Measurements from ENCODE around the gene NTM.

The NTM gene

DNA sequence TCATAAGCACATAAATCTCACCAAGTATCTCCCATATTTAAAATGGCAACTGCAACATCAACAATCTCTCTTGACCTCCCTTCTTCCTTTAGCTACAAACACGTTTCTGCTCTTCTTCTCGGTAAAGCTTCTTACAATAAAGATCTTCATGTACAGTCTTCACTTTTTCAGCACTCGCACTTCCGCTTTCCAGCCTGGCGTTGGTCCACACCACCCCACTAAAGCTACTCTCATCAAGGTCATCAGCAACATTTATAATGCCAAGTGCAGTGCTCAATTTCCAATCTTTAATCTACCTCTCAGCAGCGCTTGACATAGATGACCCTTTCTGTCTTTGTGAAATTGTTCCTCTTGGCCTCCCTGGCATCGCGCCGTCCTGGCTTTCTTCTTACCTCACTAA lies 33.6 kb downstream of the NTM start:
- no peak overlapping the region for H3K4me3 ChIP-seq (ENCODE audit: low read depth, low read length)
- no peak for DNase-seq (ENCODE audit: low read depth)
- TF ChIP-seq, protein P1, sequence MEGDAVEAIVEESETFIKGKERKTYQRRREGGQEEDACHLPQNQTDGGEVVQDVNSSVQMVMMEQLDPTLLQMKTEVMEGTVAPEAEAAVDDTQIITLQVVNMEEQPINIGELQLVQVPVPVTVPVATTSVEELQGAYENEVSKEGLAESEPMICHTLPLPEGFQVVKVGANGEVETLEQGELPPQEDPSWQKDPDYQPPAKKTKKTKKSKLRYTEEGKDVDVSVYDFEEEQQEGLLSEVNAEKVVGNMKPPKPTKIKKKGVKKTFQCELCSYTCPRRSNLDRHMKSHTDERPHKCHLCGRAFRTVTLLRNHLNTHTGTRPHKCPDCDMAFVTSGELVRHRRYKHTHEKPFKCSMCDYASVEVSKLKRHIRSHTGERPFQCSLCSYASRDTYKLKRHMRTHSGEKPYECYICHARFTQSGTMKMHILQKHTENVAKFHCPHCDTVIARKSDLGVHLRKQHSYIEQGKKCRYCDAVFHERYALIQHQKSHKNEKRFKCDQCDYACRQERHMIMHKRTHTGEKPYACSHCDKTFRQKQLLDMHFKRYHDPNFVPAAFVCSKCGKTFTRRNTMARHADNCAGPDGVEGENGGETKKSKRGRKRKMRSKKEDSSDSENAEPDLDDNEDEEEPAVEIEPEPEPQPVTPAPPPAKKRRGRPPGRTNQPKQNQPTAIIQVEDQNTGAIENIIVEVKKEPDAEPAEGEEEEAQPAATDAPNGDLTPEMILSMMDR (IDR thresholded peaks at IDR 0.05; ENCODE audit: insufficient read depth, low read depth, low read length, missing control alignments) = no peak

DNA sequence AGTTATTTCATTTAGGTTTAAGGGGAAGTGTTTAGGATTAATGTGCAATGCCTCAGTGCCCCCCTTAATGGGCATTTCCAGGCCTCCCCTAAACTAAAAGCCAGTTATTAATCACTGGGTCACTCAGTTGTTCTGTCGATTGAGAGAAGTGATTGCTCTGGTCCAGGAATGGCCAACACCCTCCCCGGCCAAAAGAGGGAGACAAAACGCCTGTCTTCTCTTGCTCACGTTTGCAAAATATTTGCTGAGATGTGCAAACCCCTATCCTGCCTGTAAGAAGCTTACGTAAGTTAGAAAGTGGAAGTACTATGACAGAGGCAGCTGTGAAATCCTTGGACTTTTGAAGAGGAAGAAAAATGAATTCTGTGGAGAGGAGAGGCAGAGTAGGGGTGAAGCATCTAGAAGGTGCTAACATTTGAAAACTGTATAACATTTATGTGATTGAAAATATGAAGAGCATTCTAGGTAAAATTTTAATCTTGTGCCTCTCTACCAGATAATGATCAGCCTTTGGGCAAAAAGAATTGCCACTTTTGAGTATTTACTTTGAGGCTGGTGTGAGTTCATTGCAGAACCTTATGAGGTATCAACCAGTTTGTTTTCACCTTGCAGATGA lies 37.7 kb downstream of the NTM start:
- no peak overlapping the region for H3K4me3 ChIP-seq (ENCODE audit: low read depth, low read length)
- DNase-seq (ENCODE audit: low read depth) = peak; percentile 41
- TF ChIP-seq, protein P1 (IDR thresholded peaks at IDR 0.05; ENCODE audit: insufficient read depth, low read depth, low read length, missing control alignments) = peak; percentile 54

DNA sequence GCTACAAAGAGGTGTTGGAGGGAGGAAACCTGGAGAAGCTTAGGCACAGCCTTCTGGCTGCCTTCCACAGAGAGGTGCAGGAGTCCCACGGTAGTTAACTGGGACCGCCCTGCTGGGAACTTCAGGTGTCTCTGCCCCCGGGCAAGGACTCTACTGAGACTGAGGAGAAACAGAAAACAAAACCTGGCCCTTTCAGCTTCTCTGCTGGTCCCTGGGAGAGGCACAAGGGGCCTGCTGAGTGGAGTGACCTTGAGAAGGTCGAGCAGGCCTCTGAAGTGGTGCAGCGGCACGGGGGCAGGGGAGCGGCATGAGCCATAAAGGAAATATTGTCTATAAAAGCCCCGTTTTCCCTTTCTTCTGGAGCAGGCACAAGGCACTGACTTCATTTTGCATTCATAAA lies 38.9 kb downstream of the NTM start:
- no peak overlapping the region for H3K4me3 ChIP-seq (ENCODE audit: low read depth, low read length)
- TF ChIP-seq, protein P1 (IDR thresholded peaks at IDR 0.05; ENCODE audit: insufficient read depth, low read depth, low read length, missing control alignments) = no peak
- DNase-seq (ENCODE audit: low read depth) = no peak

DNA sequence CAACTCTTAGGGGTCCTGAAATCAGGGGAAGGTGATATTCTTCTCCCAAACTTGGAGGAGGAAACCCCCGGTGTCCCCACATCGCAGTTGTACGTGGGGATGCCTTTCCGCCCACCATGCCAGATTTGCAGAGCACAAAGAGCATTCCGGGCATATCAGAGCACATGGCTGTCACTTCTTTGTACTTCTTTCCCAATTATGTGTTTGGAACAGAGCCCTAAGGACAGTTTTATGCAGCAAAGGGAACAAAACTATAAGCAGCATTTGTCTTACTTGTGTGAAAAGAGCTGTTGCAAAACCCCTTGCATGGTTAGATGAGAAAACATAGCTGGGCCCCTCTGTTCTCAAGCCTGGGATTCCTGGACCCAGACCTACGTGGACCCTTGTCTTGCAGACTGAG lies 41.2 kb downstream of the NTM start:
- H3K4me3 ChIP-seq (ENCODE audit: low read depth, low read length) = no peak overlapping the region
- TF ChIP-seq, protein P1 (IDR thresholded peaks at IDR 0.05; ENCODE audit: insufficient read depth, low read depth, low read length, missing control alignments) = no peak
- no peak for DNase-seq (ENCODE audit: low read depth)

DNA sequence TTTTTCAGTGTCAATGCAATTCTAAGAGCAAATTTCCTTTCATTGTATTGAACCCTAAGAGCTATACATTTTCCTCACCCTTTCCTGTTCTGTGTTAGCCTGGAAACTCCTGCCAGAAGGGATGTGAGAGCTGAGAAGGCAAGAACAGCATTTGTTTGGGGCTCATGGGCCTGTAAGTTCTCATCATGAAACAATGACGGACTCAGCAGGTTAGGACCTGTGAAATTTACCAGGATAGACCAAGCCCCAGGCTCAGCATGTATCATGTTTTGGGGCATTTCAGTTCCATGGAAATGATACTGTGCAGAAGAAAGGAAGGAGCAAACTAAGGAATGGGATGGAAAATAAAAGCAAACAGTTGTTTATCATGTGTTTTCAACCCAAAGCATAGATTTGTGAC lies 41.6 kb downstream of the NTM start:
- no peak for DNase-seq (ENCODE audit: low read depth)
- H3K4me3 ChIP-seq (ENCODE audit: low read depth, low read length) = no peak overlapping the region
- TF ChIP-seq, protein P1 (IDR thresholded peaks at IDR 0.05; ENCODE audit: insufficient read depth, low read depth, low read length, missing control alignments) = no peak

DNA sequence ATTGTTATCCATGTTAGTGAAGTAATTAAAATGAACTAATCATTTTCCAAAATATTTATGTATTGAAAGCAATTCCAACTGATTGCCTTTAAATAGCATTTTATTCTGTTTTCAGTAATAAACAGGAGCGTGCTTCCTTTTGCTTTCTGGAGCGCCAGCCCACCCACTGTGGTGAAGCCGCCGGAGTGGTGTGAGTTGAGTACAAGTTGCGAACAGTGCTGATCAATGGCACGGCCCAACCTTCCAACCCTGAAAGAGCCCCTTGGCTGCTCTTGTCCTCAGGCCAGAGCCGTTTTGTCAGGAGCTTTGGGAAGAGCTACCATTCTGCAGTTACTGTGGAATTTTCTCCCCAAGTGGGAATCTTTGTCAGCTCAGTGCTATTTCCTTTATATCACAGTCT lies 42.8 kb downstream of the NTM start:
- no peak for DNase-seq (ENCODE audit: low read depth)
- no peak overlapping the region for H3K4me3 ChIP-seq (ENCODE audit: low read depth, low read length)
- TF ChIP-seq, protein P1 (IDR thresholded peaks at IDR 0.05; ENCODE audit: insufficient read depth, low read depth, low read length, missing control alignments) = no peak

DNA sequence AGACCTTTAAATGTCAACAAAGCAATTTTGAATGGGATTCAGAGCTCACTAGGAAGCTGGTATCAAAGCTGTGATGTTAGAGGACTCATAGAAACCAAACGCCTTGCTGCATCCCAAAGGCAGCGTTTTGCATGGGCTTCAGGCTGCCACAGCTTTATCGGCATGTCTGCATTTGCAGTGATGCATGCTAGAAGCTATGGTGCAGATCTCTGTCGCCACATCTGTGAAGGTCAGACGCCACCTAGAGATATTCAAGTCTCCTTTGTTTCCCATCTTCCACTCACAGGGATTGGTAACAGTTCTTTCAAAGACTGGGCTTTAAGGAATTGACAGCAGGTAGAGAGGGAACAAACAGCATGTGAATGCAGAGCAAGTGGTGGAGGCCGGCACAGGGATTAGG lies 47.8 kb downstream of the NTM start:
- H3K4me3 ChIP-seq (ENCODE audit: low read depth, low read length) = no peak overlapping the region
- DNase-seq (ENCODE audit: low read depth) = no peak
- TF ChIP-seq, protein P1 (IDR thresholded peaks at IDR 0.05; ENCODE audit: insufficient read depth, low read depth, low read length, missing control alignments) = no peak

Data from GM12865 (cell line).